Upper lobe of right lung (tissue), 1 donor: ENCODE data around the gene RPTOR. TPM values are rescaled to one million over a fixed set of nuclear protein-coding genes. Genes with fewer than 3 reads are reported as not detected.

Experiments used
- ATAC-seq: fragments of 200-7000 bp; cut with Tn5 transposase; one replicate; pipeline ENCODE4 v1.9.1; 2020; ENCODE audit warnings: mild to moderate bottlenecking, moderate library complexity
- DNase-seq: peaks from one replicate; pipeline ENCODE4 v3.0.0-alpha.2; 2020
- H3K27ac ChIP-seq: fragments of 200-600 bp; one replicate; pipeline ENCODE4 v1.8.0; 2022
- H3K27me3 ChIP-seq: fragments of 200-600 bp; one replicate; pipeline ENCODE4 v1.8.0; 2022; ENCODE audit warnings: mild to moderate bottlenecking
- H3K36me3 ChIP-seq: fragments of 200-600 bp; one replicate; pipeline ENCODE4 v1.8.0; 2022
- H3K4me1 ChIP-seq: fragments of 200-600 bp; one replicate; pipeline ENCODE4 v1.8.0; 2022
- H3K4me3 ChIP-seq: fragments of 200-600 bp; one replicate; pipeline ENCODE4 v1.8.0; 2022; ENCODE audit warnings: mild to moderate bottlenecking
- H3K9me3 ChIP-seq: fragments of 200-600 bp; one replicate; pipeline ENCODE4 v1.8.0; 2022
- CTCF ChIP-seq: fragments of 200-600 bp; IDR thresholded peaks from one replicate; pipeline ENCODE4 v1.8.0; 2022; ENCODE audit warnings: antibody characterized with exemption
- intact Hi-C: fragments of 100-400 bp; cut with DNase I; formaldehyde crosslinking; loops from one replicate; pipeline ENCODE4 v1.11.0; 2022
- total RNA-seq: library from RNA; stranded (reverse); fragmentation: NEBNext Ultra II Directional; extraction: Animal tissue kit (Norgen Biotek cat#: 25700); gene quantifications from one replicate; pipeline ENCODE4 v1.2.1, GENCODE V29; 2021
- donor health status: DM: no; HTN: yes; CAD: no; lungs with severe emphysema.

The RPTOR gene
- total RNA-seq, 1 donor from 2014 or later = 35.4 TPM

- no peaks in the 10 kb centered on the region for H3K27me3 ChIP-seq
- no peak for ATAC-seq
- DNase-seq = no peak
- TF ChIP-seq CTCF = no peak
- H3K4me3 ChIP-seq = no peak overlapping the region
- no peaks in the 10 kb centered on the region for H3K9me3 ChIP-seq
- H3K36me3 ChIP-seq = peaks cover 4% of the 10 kb centered on the region
- no peak overlapping the region for H3K27ac ChIP-seq
- intact Hi-C loops = no loop called here
- H3K4me1 ChIP-seq = no peaks in the 10 kb centered on the region
These were observed 185.1 kb downstream of the RPTOR start for GRCh38 chr17:80729761-80730160.

GRCh38 chr17:80730739-80731138 is 186.1 kb downstream of the RPTOR start:
- H3K36me3 ChIP-seq = peaks cover 4% of the 10 kb centered on the region
- H3K4me3 ChIP-seq = no peak overlapping the region
- H3K9me3 ChIP-seq = no peaks in the 10 kb centered on the region
- DNase-seq = no peak
- H3K27me3 ChIP-seq = no peaks in the 10 kb centered on the region
- TF ChIP-seq CTCF = no peak
- intact Hi-C loops = no loop called here
- no peaks in the 10 kb centered on the region for H3K4me1 ChIP-seq
- no peak for ATAC-seq
- H3K27ac ChIP-seq = no peak overlapping the region

GRCh38 chr17:80731323-80731722 is 186.7 kb downstream of the RPTOR start:
- H3K9me3 ChIP-seq = no peaks in the 10 kb centered on the region
- H3K27ac ChIP-seq = no peak overlapping the region
- ATAC-seq = no peak
- no peaks in the 10 kb centered on the region for H3K4me1 ChIP-seq
- TF ChIP-seq CTCF = no peak
- intact Hi-C loops = no loop called here
- H3K36me3 ChIP-seq = peaks cover 4% of the 10 kb centered on the region
- H3K4me3 ChIP-seq = no peak overlapping the region
- H3K27me3 ChIP-seq = no peaks in the 10 kb centered on the region
- DNase-seq = no peak

GRCh38 chr17:80732268-80732667 is 187.6 kb downstream of the RPTOR start:
- no peak overlapping the region for H3K27ac ChIP-seq
- intact Hi-C loops = no loop called here
- H3K4me1 ChIP-seq = no peaks in the 10 kb centered on the region
- H3K9me3 ChIP-seq = no peaks in the 10 kb centered on the region
- TF ChIP-seq CTCF = no peak
- ATAC-seq (no peak), DNase-seq (no peak)
- no peak overlapping the region for H3K4me3 ChIP-seq
- peaks cover 4% of the 10 kb centered on the region for H3K36me3 ChIP-seq
- no peaks in the 10 kb centered on the region for H3K27me3 ChIP-seq

- Histone ChIP-seq H3K27ac (no peak overlapping the region), H3K4me3 (no peak overlapping the region), H3K27me3 (no peaks in the 10 kb centered on the region), H3K9me3 (no peaks in the 10 kb centered on the region), H3K4me1 (no peaks in the 10 kb centered on the region), H3K36me3 (no peaks in the 10 kb centered on the region)
- ATAC-seq (peak; percentile 69), DNase-seq (no peak)
- no peak for TF ChIP-seq CTCF
- intact Hi-C loops = no loop called here
These were observed 192.7 kb downstream of the RPTOR start for GRCh38 chr17:80737106-80738019.
